Measurements from ENCODE around the gene LCE2D. TPM values are rescaled to one million over a fixed set of nuclear protein-coding genes. Genes with fewer than 3 reads are reported as not detected.
"Not testable (repeated sequence)": the region's sequence is repeated elsewhere in the genome, so short reads cannot be mapped to it uniquely, and the experiment has no call there.

The LCE2D gene
- total RNA-seq, 2 donors from 2014 or later: not detected

- H3K9me3 Mint-ChIP-seq; H3K36me3 Mint-ChIP-seq (ENCODE audit: low read depth); H3K4me3 Mint-ChIP-seq; H3K27ac Mint-ChIP-seq; H3K4me1 Mint-ChIP-seq; ATAC-seq (replicated peaks): not testable (repeated sequence)
- peaks cover 26% of the 10 kb centered on the region for H3K27me3 Mint-ChIP-seq
Observed at GRCh38 chr1:152666171-152666570, 3.0 kb downstream of the LCE2D start.

- Mint-ChIP-seq H3K9me3 (no peaks in the 10 kb centered on the region), H3K4me3 (no peak overlapping the region), H3K36me3 (ENCODE audit: low read depth) (no peaks in the 10 kb centered on the region), H3K4me1 (no peaks in the 10 kb centered on the region), H3K27me3 (peaks cover 30% of the 10 kb centered on the region), H3K27ac (no peak overlapping the region)
- no peak for ATAC-seq (replicated peaks)
Observed at GRCh38 chr1:152667648-152668047, 4.5 kb downstream of the LCE2D start.

GRCh38 chr1:152673016-152673415 is 9.8 kb downstream of the LCE2D start:
- no peak overlapping the region for H3K4me3 Mint-ChIP-seq

GRCh38 chr1:152674983-152675382 is 11.8 kb downstream of the LCE2D start, which contains the start of gene LCE2C:
LCE2C (plus strand) TSS chr1:152675279; CDS start chr1:152676016, 737 bp downstream.
- not testable (repeated sequence) for H3K27ac Mint-ChIP-seq; H3K9me3 Mint-ChIP-seq; H3K4me1 Mint-ChIP-seq; H3K36me3 Mint-ChIP-seq (ENCODE audit: low read depth); ATAC-seq (replicated peaks); H3K4me3 Mint-ChIP-seq
- H3K27me3 Mint-ChIP-seq: peaks cover 38% of the 10 kb centered on the region

More at GRCh38 chr1:152673016-152673415, 9.8 kb downstream of the LCE2D start:
- Mint-ChIP-seq H3K27ac (no peak overlapping the region), H3K27me3 (peaks cover 33% of the 10 kb centered on the region), H3K36me3 (ENCODE audit: low read depth) (no peaks in the 10 kb centered on the region), H3K4me1 (no peaks in the 10 kb centered on the region), H3K9me3 (no peaks in the 10 kb centered on the region)
- no peak for ATAC-seq (replicated peaks)

GRCh38 chr1:152679459-152679858 is 16.3 kb downstream of the LCE2D start:
- H3K27ac Mint-ChIP-seq: no peak overlapping the region
- ATAC-seq (replicated peaks): no peak
- no peaks in the 10 kb centered on the region for H3K4me1 Mint-ChIP-seq
- H3K36me3 Mint-ChIP-seq (ENCODE audit: low read depth): no peaks in the 10 kb centered on the region
- no peaks in the 10 kb centered on the region for H3K9me3 Mint-ChIP-seq
- no peak overlapping the region for H3K4me3 Mint-ChIP-seq
- H3K27me3 Mint-ChIP-seq: peaks cover 41% of the 10 kb centered on the region

GRCh38 chr1:152681616-152682015 is 18.4 kb downstream of the LCE2D start:
- no peaks in the 10 kb centered on the region for H3K9me3 Mint-ChIP-seq
- no peaks in the 10 kb centered on the region for H3K36me3 Mint-ChIP-seq (ENCODE audit: low read depth)
- no peak for ATAC-seq (replicated peaks)
- H3K27me3 Mint-ChIP-seq: peaks cover 38% of the 10 kb centered on the region
- no peak overlapping the region for H3K4me3 Mint-ChIP-seq
- no peak overlapping the region for H3K27ac Mint-ChIP-seq
- no peaks in the 10 kb centered on the region for H3K4me1 Mint-ChIP-seq

- Mint-ChIP-seq H3K27me3 (peaks cover 39% of the 10 kb centered on the region), H3K4me1 (no peaks in the 10 kb centered on the region), H3K27ac (no peak overlapping the region), H3K36me3 (ENCODE audit: low read depth) (no peaks in the 10 kb centered on the region), H3K4me3 (no peak overlapping the region), H3K9me3 (no peaks in the 10 kb centered on the region)
- ATAC-seq (replicated peaks): no peak
Observed at GRCh38 chr1:152683846-152684245, 20.7 kb downstream of the LCE2D start.

- not testable (repeated sequence) for H3K27ac Mint-ChIP-seq; H3K36me3 Mint-ChIP-seq (ENCODE audit: low read depth); H3K9me3 Mint-ChIP-seq; ATAC-seq (replicated peaks); H3K4me1 Mint-ChIP-seq; H3K4me3 Mint-ChIP-seq
- H3K27me3 Mint-ChIP-seq: peaks cover 49% of the 10 kb centered on the region
Observed at GRCh38 chr1:152685823-152686222, 22.6 kb downstream of the LCE2D start, which contains the start of gene LCE2B. LCE2B (plus strand) TSS chr1:152686123; CDS start chr1:152686844, 721 bp downstream.

GRCh38 chr1:152697701-152698600 is 34.8 kb downstream of the LCE2D start, which contains the start of gene LCE2A:
LCE2A (plus strand) TSS chr1:152698345; CDS start chr1:152698902, 557 bp downstream.
- no peaks in the 10 kb centered on the region for H3K4me1 Mint-ChIP-seq
- H3K9me3 Mint-ChIP-seq: no peaks in the 10 kb centered on the region
- no peak within 1 kb of the TSS for H3K4me3 Mint-ChIP-seq
- H3K36me3 Mint-ChIP-seq (ENCODE audit: low read depth): no peaks in the 10 kb centered on the region
- H3K27me3 Mint-ChIP-seq: peaks cover 8% of the 10 kb centered on the region
- ATAC-seq (replicated peaks): no peak
- H3K27ac Mint-ChIP-seq: no peak within 1 kb of the TSS

GRCh38 chr1:152699746-152700145 is 36.6 kb downstream of the LCE2D start:
- Mint-ChIP-seq H3K36me3 (ENCODE audit: low read depth) (no peaks in the 10 kb centered on the region), H3K27ac (no peak overlapping the region), H3K4me1 (no peaks in the 10 kb centered on the region), H3K4me3 (no peak overlapping the region), H3K9me3 (no peaks in the 10 kb centered on the region), H3K27me3 (peaks cover 4% of the 10 kb centered on the region)
- no peak for ATAC-seq (replicated peaks)

GRCh38 chr1:152707860-152708259 is 44.7 kb downstream of the LCE2D start, which contains the start of gene LCE4A:
LCE4A (plus strand) TSS chr1:152708160; CDS start chr1:152709076, 916 bp downstream.
- Mint-ChIP-seq H3K9me3 (no peaks in the 10 kb centered on the region), H3K4me1 (no peaks in the 10 kb centered on the region), H3K4me3 (no peak within 1 kb of the TSS), H3K27ac (no peak within 1 kb of the TSS), H3K27me3 (peaks cover 35% of the 10 kb centered on the region), H3K36me3 (ENCODE audit: low read depth) (no peaks in the 10 kb centered on the region)
- no peak for ATAC-seq (replicated peaks)

Other genes starting within 250 kb of the LCE2D start
- not detected for gene CRNN, start 249.1 kb upstream of the LCE2D start, total RNA-seq
- not detected for gene LCE5A, start 152.6 kb upstream of the LCE2D start, total RNA-seq
- not detected for gene CRCT1, start 148.9 kb upstream of the LCE2D start, total RNA-seq
- gene LCE3E, start 96.6 kb upstream of the LCE2D start, total RNA-seq: not detected
- gene LCE3D, start 82.9 kb upstream of the LCE2D start, total RNA-seq: not detected
- gene LCE3C, start 63.1 kb upstream of the LCE2D start, total RNA-seq: not detected
- gene LCE3B, start 49.6 kb upstream of the LCE2D start, total RNA-seq: not detected
- gene LCE3A, start 40.3 kb upstream of the LCE2D start, total RNA-seq: not detected
- gene LCE2C, start 11.9 kb downstream of the LCE2D start, total RNA-seq: not detected
- not detected for gene LCE2B, start 22.7 kb downstream of the LCE2D start, total RNA-seq
- gene LCE2A, start 35.0 kb downstream of the LCE2D start, total RNA-seq: not detected
- gene LCE4A, start 44.8 kb downstream of the LCE2D start, total RNA-seq: not detected
- not detected for gene KPRP, start 94.6 kb downstream of the LCE2D start, total RNA-seq
- gene LCE1F, start 111.8 kb downstream of the LCE2D start, total RNA-seq: not detected
- gene LCE1E, start 122.9 kb downstream of the LCE2D start, total RNA-seq: not detected
- gene LCE1D, start 133.3 kb downstream of the LCE2D start, total RNA-seq: not detected
- gene LCE1C, start 143.3 kb downstream of the LCE2D start, total RNA-seq: not detected
- not detected for gene LCE1B, start 148.6 kb downstream of the LCE2D start, total RNA-seq
- gene LCE1A, start 164.1 kb downstream of the LCE2D start, total RNA-seq: not detected
- not detected for gene LCE6A, start 179.5 kb downstream of the LCE2D start, total RNA-seq
- gene LCE7A, start 196.6 kb downstream of the LCE2D start, total RNA-seq: not detected
- not detected for gene SMCP, start 214.9 kb downstream of the LCE2D start, total RNA-seq
- gene IVL, start 245.2 kb downstream of the LCE2D start, total RNA-seq: not detected

All from activated T-helper 17 cell treated with anti-CD3 and anti-CD28 coated beads, Interleukin-2, amount 50 U/mL, for 72 hours (primary cell).